MV-4-11 (cell line): ENCODE data around the gene PPM1J.
"Not testable (repeated sequence)": the region's sequence is repeated elsewhere in the genome, so short reads cannot be mapped to it uniquely, and the experiment has no call there.

Experiments
- DNase-seq: peaks from one replicate; lab custom pipeline; 2025; lab: John Stamatoyannopoulos, UW

Gene PPM1J

GRCh38 chr1:112715264-112716053, at the start of gene PPM1J:
PPM1J (minus strand) TSS chr1:112715332; CDS start chr1:112715301, 31 bp downstream.
- peak; percentile 90 for DNase-seq

- no peak for DNase-seq
These were observed 47.7 kb upstream of the PPM1J start for GRCh38 chr1:112762541-112763500.

DNA sequence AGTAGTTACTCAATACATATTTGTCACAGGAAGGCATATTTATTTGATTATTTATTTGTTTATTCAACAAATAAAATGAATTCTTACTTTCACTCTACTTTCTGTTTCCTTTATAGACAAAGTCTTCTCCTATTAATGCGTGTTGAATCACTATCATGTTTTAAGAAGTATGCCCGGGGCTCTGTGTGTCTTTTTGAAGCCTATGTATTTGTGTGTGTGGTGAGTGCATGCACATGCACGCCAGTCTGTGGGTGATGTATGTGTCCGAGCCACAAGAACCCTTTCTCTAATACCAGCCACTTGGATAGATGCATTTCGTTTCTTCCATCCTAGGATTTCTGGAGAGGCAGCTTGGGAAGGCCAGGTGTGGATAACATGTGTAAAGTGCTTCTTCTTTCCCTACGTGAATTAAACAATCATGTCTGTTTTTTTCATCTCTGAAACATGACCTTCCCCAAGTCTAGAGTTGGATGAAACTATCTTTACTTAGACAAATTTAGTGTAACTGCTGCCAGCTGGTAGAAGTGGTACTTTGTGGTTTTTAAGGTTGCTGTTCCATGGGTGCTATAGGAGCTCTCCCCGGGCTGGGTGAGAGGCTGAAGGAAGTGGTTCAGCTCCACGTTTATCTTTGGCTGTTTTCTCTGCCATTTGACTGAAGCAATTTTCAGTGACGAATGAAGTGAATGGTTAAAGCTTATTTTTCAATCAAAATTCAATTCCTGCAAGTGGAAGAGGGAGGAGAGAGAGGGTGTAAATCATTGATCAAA, 46.8 kb upstream of the PPM1J start:
- peak; percentile 76 for DNase-seq

DNA sequence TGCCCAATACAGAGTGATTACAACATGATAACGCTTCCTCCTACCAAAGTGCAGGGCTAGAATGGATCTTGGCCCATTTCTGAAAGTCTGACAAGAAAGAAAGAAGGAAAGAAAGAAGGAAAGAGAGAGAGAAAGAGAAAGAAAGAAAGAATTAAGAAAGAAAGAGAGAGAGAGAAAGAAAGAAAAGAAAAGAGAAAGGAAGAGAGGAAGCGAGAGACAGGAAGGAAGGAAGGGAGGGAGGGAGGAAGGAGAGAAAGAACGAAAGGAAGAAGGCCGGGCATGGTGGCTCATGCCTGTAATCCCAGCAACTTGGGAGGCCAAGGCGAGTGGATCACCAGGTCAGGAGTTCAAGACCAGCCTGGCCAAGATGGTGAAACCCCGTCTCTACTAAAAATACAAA, 44.1 kb upstream of the PPM1J start:
- no peak for DNase-seq

DNA sequence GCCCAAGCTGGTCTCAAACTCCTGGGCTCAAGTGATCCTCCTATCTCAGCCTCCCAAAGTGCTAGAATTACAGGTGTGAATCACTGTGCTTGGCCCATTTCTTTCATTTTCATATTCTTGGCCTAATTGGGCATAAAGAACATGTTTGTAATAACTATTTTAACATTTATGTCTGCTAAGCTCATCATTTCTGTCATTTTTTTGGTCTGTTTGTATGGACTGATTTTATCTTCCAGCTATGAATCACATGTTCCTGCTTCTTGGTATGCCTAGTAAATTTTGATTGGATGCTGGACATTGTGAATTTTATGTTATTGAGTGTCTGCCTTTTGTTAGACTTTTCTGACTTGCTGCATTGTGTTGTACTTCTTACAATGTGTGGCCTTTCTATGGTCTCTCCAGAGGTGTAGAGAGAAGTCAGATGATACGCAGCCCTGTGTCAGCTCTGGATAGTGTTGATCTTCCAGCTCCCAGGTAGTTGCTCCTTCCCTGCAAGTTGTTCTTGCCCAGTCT, 39.0 kb upstream of the PPM1J start:
- DNase-seq: no peak

DNA sequence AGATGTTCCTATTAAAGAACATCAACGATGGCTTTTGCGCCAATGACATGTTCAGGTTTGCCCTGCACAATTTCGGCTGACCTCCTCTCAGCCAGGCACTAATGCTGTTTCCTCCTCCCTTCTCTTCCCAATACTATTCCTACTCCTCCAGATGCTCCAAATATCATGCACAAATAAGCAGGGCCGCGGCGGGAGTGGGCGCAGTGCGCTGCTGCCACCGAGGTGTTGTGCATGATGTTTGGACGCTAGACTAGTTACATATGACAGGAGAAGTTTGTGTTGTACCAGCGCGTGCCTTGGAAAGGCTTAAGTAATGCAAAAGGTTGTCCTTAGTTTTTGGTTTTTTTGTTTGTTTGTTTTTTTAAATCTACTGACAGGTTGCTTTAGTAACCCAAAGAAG, 33.3 kb upstream of the PPM1J start:
- no peak for DNase-seq

DNA sequence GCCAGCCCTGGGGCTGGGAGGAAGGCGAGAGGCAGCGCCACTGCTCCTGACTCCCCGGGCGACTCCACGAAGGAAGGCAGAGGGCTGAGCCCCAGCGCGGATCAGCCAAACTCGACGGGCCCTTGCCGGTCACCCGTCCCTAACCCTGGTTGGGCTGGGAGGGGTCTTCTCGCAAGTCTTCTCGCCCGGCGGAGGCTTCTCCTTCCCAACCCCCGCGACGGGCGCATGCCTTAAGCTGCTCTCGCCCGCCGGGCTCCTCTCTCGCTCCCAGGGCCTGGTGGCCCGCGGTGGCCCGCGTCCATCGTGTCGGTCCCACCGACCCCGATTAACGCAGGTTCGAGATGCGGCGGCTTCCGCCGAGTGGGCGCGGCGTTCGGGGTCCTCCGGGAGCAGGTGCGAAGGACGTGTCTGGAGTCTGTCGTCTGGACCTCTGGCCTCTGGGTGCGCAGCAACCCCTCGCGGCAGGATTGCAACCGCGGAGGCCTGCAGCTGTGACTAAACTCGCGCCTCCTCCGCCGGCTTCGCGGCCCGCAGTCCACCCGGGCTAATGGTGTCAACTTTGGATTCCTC, 29.0 kb upstream of the PPM1J start:
- no peak for DNase-seq

- no peak for DNase-seq
These were observed 28.3 kb upstream of the PPM1J start for GRCh38 chr1:112743174-112744008.

GRCh38 chr1:112737573-112737972, 22.4 kb upstream of the PPM1J start:
- DNase-seq: no peak

DNA sequence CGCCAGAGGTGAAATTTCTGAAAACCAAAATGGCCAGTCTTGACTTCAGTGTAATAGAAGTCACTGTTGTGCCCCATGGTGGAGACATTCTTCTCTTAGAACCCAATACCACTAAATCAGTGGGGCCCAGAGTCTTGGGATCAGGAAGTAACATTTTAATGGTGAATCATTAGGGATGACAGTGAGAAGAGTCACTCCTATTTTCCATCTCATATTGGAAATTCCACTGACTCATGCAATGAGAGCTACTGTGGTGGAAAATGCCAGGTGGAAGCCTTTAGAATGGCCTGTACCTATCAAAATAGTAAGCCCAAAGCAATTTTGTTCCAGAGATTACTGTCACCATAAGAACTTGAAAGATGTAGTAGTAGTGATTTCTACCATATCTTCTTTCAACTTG, 20.6 kb upstream of the PPM1J start:
- DNase-seq: no peak

GRCh38 chr1:112731451-112731850, 16.3 kb upstream of the PPM1J start:
- DNase-seq: no peak

DNA sequence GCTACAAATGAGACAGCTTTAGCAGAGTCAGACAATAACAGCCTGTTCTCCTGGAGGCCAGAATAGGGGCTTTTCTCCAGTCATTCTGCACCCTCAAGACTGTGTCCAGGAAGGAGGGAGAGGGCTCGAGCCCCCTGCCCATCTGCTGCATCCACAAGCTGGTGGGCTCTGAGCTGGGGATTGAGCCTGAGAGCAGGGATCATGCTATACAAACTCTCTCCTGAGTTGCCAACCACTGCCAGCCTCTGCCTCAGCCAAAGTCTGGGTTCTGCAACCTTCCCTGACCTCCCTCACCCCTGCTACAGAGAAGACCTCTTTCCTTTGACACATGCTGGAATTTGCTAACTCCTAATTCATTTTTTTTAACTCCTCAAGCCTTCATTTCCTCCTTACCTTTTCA, 14.8 kb upstream of the PPM1J start:
- DNase-seq: no peak

DNA sequence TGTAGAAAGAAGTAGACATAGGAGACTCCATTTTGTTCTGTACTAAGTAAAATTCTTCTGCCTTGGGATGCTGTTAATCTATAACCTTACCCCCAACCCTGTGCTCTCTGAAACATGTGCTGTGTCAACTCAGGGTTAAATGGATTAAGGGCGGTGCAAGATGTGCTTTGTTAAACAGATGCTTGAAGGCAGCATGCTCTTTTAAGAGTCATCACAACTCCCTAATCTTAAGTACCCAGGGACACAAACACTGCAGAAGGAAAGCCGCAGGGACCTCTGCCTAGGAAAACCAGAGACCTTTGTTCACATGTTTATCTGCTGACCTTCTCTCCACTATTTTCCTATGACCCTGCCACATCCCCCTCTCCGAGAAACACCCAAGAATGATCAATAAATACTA, 13.9 kb upstream of the PPM1J start:
- DNase-seq: not testable (repeated sequence)

DNA sequence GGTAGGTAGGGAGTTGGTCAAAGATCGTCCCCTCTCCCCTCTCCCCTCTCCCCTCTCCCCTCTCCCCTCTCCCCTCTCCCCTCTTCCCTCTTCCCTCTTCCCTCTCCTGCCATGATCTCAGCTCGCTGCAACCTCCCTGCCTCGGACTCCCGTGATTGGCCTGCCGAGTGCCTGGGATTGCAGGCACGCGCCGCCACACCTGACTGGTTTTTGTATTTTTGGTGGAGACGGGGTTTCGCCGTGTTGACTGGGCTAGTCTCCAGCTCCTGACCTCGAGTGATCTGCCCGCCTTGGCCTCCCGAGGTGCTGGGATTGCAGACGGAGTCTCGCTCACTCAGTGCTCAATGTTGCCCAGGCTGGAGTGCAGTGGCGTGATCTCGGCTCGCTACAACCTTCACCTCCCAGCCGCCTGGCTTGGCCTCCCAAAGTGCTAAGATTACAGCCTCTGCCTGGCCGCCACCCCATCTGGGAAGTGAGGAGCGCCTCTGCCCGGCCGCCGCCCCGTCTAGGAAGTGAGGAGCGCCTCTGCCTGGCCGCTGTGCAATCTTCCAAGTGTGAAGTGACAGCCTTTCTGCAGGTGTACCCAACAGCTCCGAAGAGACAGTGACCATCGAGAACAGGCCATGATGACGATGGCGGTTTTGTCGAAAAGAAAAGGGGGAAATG, 13.3 kb upstream of the PPM1J start:
- DNase-seq: not testable (repeated sequence)

- DNase-seq: no peak
These were observed 12.6 kb upstream of the PPM1J start for GRCh38 chr1:112727716-112728115.

- DNase-seq: not testable (repeated sequence)
These were observed 9.1 kb upstream of the PPM1J start for GRCh38 chr1:112724240-112724639.

GRCh38 chr1:112723511-112723839, 8.3 kb upstream of the PPM1J start:
- DNase-seq: no peak

GRCh38 chr1:112722601-112723510, 7.7 kb upstream of the PPM1J start:
- DNase-seq: peak; percentile 48

DNA sequence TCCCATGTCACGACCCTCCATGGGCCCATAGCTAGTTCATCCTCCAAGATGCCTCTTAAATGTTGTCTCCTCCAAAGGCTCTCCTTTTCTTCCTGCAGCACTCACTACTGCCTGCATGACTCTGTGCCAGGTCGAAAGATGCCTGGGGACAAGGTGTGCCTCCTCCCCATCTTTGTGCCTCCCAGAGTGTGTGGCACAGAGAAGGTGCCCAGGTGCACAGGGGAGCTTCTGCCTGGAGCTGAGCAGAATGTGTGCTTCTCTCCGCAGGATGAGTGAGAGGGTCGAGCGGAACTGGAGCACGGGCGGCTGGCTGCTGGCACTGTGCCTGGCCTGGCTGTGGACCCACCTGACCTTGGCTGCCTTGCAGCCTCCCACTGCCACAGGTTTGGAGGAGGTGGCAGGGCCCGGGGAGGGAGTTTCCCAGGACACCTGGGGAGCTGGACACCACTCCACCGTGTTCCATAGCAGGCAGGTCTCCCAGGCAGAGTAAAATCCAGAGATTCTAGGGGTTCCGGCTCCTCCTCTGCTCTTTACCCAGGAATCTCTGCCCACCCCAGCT, 6.9 kb upstream of the PPM1J start:
- no peak for DNase-seq
